K562 (cell line): ENCODE measurements around the gene PAQR7. TPM values are rescaled to one million over a fixed set of nuclear protein-coding genes. Genes with fewer than 3 reads are reported as not detected.

Source experiments
- ATAC-seq: fragments of 200-7000 bp; cut with Tn5 transposase; 3 replicates; pipeline ENCODE4 v1.9.1; 2020; ENCODE audit warnings: moderate library complexity
- BruUV-seq: library from RNA; stranded (reverse); fragments of 400-500 nt; replicated peaks from 2 replicates; lab custom pipeline; 2021; lab: Mats Ljungman, UMichigan
- CTCF ChIA-PET: fragments of 300-600 bp; formaldehyde crosslinking; extraction: SDS; loops from one replicate; lab custom pipeline; 2021; ENCODE audit warnings: low intra/inter-chr PET ratio; lab: Yijun Ruan, JAX
- POLR2A ChIA-PET: fragments of 300-600, 350-650 bp; sonication (Branson Sonifier 250); formaldehyde crosslinking; extraction: SDS; loops from one replicate; lab custom pipeline; 2021; ENCODE audit warnings: antibody characterized with exemption, inconsistent platforms; lab: Yijun Ruan, JAX
- DNase-seq, 4 experiments: peaks; one replicate each; pipeline versions ENCODE4 v3.0.0 to v3.0.0-alpha.2; 2011 to 2018; ENCODE audit warnings: low spot score in 3 of 4, mixed read lengths in 3 of 4; ENCODE audit errors: extremely low read depth in 1 of 4
- FAIRE-seq: peaks from 2 replicates; lab custom pipeline; 2011; peaks lifted over from hg19 to GRCh38; lab: Jason Lieb, UNC
- H2AFZ ChIP-seq: 2 replicates; pipeline ENCODE4 v1.6.0; 2011; ENCODE audit warnings: low read depth, low read length, control low read depth, inconsistent platforms
- H3K27ac ChIP-seq: fragments of 200-600 bp; 3 replicates; pipeline ENCODE4 v1.8.0; 2011; ENCODE audit warnings: low read depth, mild to moderate bottlenecking, control low read depth, inconsistent platforms, low read length, moderate library complexity, mixed read lengths; ENCODE audit errors: extremely low read depth
- H3K27me3 ChIP-seq, 2 experiments: fragments of 300-600 bp in 1 of 2; 2 replicates in 1 of 2; 3 replicates in 1 of 2; pipeline versions ENCODE4 v1.6.0 to v1.8.0; 2011; ENCODE audit warnings: inconsistent platforms in 2 of 2, low read length in 2 of 2, mild to moderate bottlenecking in 1 of 2, mixed read lengths in 1 of 2, moderate library complexity in 1 of 2; ENCODE audit not compliant: control insufficient read depth in 2 of 2, insufficient read depth in 2 of 2
- H3K36me3 ChIP-seq: fragments of 300-600 bp; 3 replicates; pipeline ENCODE4 v1.8.0; 2011; ENCODE audit warnings: mild to moderate bottlenecking, low read length, inconsistent platforms; ENCODE audit not compliant: control insufficient read depth, insufficient read depth
- H3K4me1 ChIP-seq, 2 experiments: fragments of 200-600 bp in 1 of 2; replicated peaks in 1 of 2; 2 replicates in 1 of 2; 3 replicates in 1 of 2; pipeline versions ENCODE4 v1.5.1 to v1.8.0; 2011; ENCODE audit warnings: inconsistent platforms in 2 of 2, low read length in 2 of 2, mild to moderate bottlenecking in 1 of 2, mixed read lengths in 1 of 2, moderate library complexity in 1 of 2; ENCODE audit not compliant: control insufficient read depth in 2 of 2, insufficient read depth in 2 of 2
- H3K4me2 ChIP-seq: 2 replicates; pipeline ENCODE4 v1.6.1; 2011; ENCODE audit warnings: low read length, control low read depth, inconsistent platforms, mixed read lengths; ENCODE audit not compliant: insufficient read depth
- H3K4me3 ChIP-seq: fragments of 200-600 bp; sonication (generic), shearing (Covaris generic); 2 replicates; pipeline ENCODE4 v1.5.1; 2016; ENCODE audit warnings: control low read depth, inconsistent platforms
- H3K79me2 ChIP-seq: fragments of 200-600 bp; 3 replicates; pipeline ENCODE4 v1.8.0; 2011; ENCODE audit warnings: low read length, inconsistent platforms; ENCODE audit not compliant: control insufficient read depth, insufficient read depth
- H3K9ac ChIP-seq, 2 experiments: 2 replicates each; pipeline versions ENCODE4 v1.6.0 to v1.6.1; 2011; ENCODE audit warnings: low read depth in 2 of 2, low read length in 2 of 2, control low read depth in 1 of 2, inconsistent platforms in 1 of 2, mild to moderate bottlenecking in 1 of 2, mixed read lengths in 1 of 2; ENCODE audit not compliant: insufficient read depth in 1 of 2
- H3K9me1 ChIP-seq: one replicate; pipeline ENCODE4 v1.6.0; 2011; ENCODE audit warnings: inconsistent platforms, mild to moderate bottlenecking, low read length, moderate library complexity; ENCODE audit not compliant: control insufficient read depth, insufficient read depth
- H3K9me3 ChIP-seq: replicated peaks from 2 replicates; pipeline ENCODE4 v1.5.1; 2011; ENCODE audit warnings: low read depth, low read length, inconsistent platforms; ENCODE audit not compliant: control insufficient read depth, insufficient read depth
- H4K20me1 ChIP-seq: replicated peaks from 2 replicates; pipeline ENCODE4 v1.6.1; 2011; ENCODE audit warnings: low read length, inconsistent platforms, mixed read lengths; ENCODE audit not compliant: control insufficient read depth, insufficient read depth
- AFF1 ChIP-seq, 2 experiments: fragments of 450-650 bp; IDR thresholded peaks; 2 replicates each; pipeline ENCODE4 v1.6.1; 2018; ENCODE audit warnings: mild to moderate bottlenecking in 2 of 2, low read depth in 1 of 2; ENCODE audit not compliant: partially characterized antibody in 2 of 2
- CSDE1 ChIP-seq, 2 experiments: fragments of 450-650 bp; IDR thresholded peaks; 2 replicates each; pipeline ENCODE4 v1.6.1; 2016; ENCODE audit warnings: mild to moderate bottlenecking in 1 of 2
- E2F5 ChIP-seq: sonication (generic); formaldehyde crosslinking; IDR thresholded peaks from 2 replicates; pipeline ENCODE4 v1.8.0; 2022; ENCODE audit warnings: mild to moderate bottlenecking, missing genetic modification reagents
- ELK1 ChIP-seq: sonication (generic); formaldehyde crosslinking; IDR thresholded peaks from 2 replicates; pipeline ENCODE4 v1.8.1; 2022; ENCODE audit warnings: missing genetic modification reagents
- HDGF ChIP-seq: fragments of 450-650 bp; IDR thresholded peaks from 2 replicates; pipeline ENCODE4 v1.6.1; 2016
- MBD1 ChIP-seq: fragments of 250-450 bp; sonication (Bioruptor Pico); IDR thresholded peaks from 2 replicates; pipeline ENCODE4 v1.8.0; 2022; ENCODE audit warnings: inconsistent platforms
- SAFB ChIP-seq: fragments of 200-400 bp; formaldehyde crosslinking; IDR thresholded peaks from 2 replicates; pipeline ENCODE4 v1.6.1; 2017; ENCODE audit warnings: low read depth, low read length, borderline replicate concordance
- SMARCE1 ChIP-seq: fragments of 450-650 bp; IDR thresholded peaks from 2 replicates; pipeline ENCODE4 v1.7.1; 2016; ENCODE audit warnings: mild to moderate bottlenecking
- ZNF184 ChIP-seq: sonication (generic); formaldehyde crosslinking; IDR thresholded peaks from 2 replicates; pipeline ENCODE4 v1.5.0; 2020; ENCODE audit warnings: missing genetic modification reagents
- ZNF280A ChIP-seq: fragments of 450-650 bp; IDR thresholded peaks from 2 replicates; pipeline ENCODE4 v1.6.1; 2018; ENCODE audit warnings: mild to moderate bottlenecking, low read depth; ENCODE audit not compliant: partially characterized antibody
- ZNF764 ChIP-seq: fragments of 250-450 bp; sonication (Bioruptor Pico); IDR thresholded peaks from 2 replicates; pipeline ENCODE4 v1.4.0; 2020; ENCODE audit warnings: low read depth, mild to moderate bottlenecking, moderate library complexity
- WGBS: fragments of 100-300 bp; shearing (Covaris generic); methylation state at CpG from one replicate; pipeline ENCODE4 v1.1.6; 2016; ENCODE audit warnings: low coverage, mixed read lengths; ENCODE audit not compliant: insufficient coverage; ENCODE audit errors: missing lambda C conversion rate; 5-methylcytosine and 5-hydroxymethylcytosine counted together
- in situ Hi-C: fragments of 300-500 bp; cut with MboI; formaldehyde crosslinking; loops from 4 replicates; pipeline ENCODE4 v1.15.0; 2018; ENCODE audit warnings: inconsistent platforms, mixed read lengths
- intact Hi-C: fragments of 100-400 bp; cut with micrococcal nuclease; formaldehyde crosslinking; loops from 2 replicates; pipeline ENCODE4 v1.14.2; 2022
- polyA plus RNA-seq, 8 experiments: library from polyadenylated mRNA; depleted of rRNA in 4 of 8; stranded (reverse) in 5 of 8; unstranded in 3 of 8; fragments of >200 nt; fragmentation: Nextera tagmentation in 2 of 8; fragmentation: Illumina TruSeq in 1 of 8; extraction: Ambion mirVana in 2 of 8; extraction: Trizol in 1 of 8; gene quantifications; 2 replicates each; pipeline versions ENCODE4 v1.2.1 to v1.2.3, GENCODE V29; 2011 to 2014; ENCODE audit warnings: inconsistent platforms in 1 of 8, missing spikeins in 1 of 8
- total RNA-seq, 7 experiments: library from RNA; depleted of rRNA in 6 of 7; stranded (reverse); fragments of >200 nt in 6 of 7; fragmentation: Illumina TruSeq in 2 of 7; extraction: Trizol in 2 of 7; gene quantifications; 2 replicates each; pipeline versions ENCODE4 v1.2.1 to v1.2.3, GENCODE V29; 2011 to 2021; ENCODE audit warnings: low replicate concordance in 1 of 7

The PAQR7 gene
- total and polyA plus RNA-seq, 9 of the 15 experiments (the other 6 are each of a cell fraction or from before 2014, with no cell fraction given), result 1.1 to 5.2 (median 2.6) TPM

GRCh38 chr1:25906644-25907300, 31.3 kb upstream of the PAQR7 start:
- 47% methylated on average over 33 of the region's 34 CpGs for whole genome bisulfite sequencing
- intact Hi-C loops (loop anchor here (2.0 kb wide), 1 partner anchor 26 kb away; no protein-coding TSS in a partner anchor), in situ Hi-C loops (no loop called here)
- Histone ChIP-seq H3K4me2 (peak overlapping the region; percentile 75), H3K36me3 (peaks cover 30% of the 10 kb centered on the region), H3K9me1 (peaks cover 9% of the 10 kb centered on the region), H2AFZ (peak overlapping the region; percentile 95), H3K9ac (peak overlapping the region; percentile 28 to 95; a peak in 3 of 4 replicates), H3K9me3 (no peaks in the 10 kb centered on the region), H4K20me1 (peaks cover 25% of the 10 kb centered on the region), H3K4me1 (peaks cover 19 to 24% of the 10 kb centered on the region in 2 experiments; a peak in 4 of 5 replicates), H3K4me3 (peak overlapping the region; percentile 78), H3K27ac (peak overlapping the region; percentile 93), H3K79me2 (peaks cover 42% of the 10 kb centered on the region), H3K27me3 (no peaks in the 10 kb centered on the region)
- ChIA-PET CTCF (interaction anchor here (0.5 to 2.7 kb wide), 2 partner anchors 32 to 91 kb away, joined by 3 to 19 read pairs; partner anchors contain the start of gene PAFAH2), POLR2A (interaction anchor here (0.6 to 4.6 kb wide), 4 partner anchors 11 to 340 kb away, joined by 3 to 19 read pairs (median 8); no protein-coding TSS in a partner anchor)
- DNase-seq, result peak in 2 of 4 experiments; percentile 70 to 73
- no peak for FAIRE-seq
- BruUV-seq, result no TSS peak
- no peak for ATAC-seq
- TF ChIP-seq ZNF280A, result no peak
- peak; percentile 23; the same call in 1 of the 2 replicates for TF ChIP-seq MBD1 (CRISPR knock-in tag)
- TF ChIP-seq ZNF764 (CRISPR knock-in tag), result no peak
- TF ChIP-seq SMARCE1, result no peak
- no peak for TF ChIP-seq CSDE1 (IDR thresholded peaks at IDR 0.05)
- 0 out of 2 replicates have a peak, but pooled peaks have one; percentile 48 for TF ChIP-seq E2F5 (CRISPR knock-in tag)
- TF ChIP-seq AFF1 (IDR thresholded peaks at IDR 0.05; ENCODE audit: low read depth in 1 of 2, partially characterized antibody in 2 of 2), result peak in 1 of 2 experiments; percentile 1
- TF ChIP-seq HDGF, result no peak
- TF ChIP-seq SAFB, result no peak
- TF ChIP-seq ELK1 (CRISPR knock-in tag), result no peak
- TF ChIP-seq ZNF184 (CRISPR knock-in tag), result no peak
